GM18870 (cell line): Measurements from ENCODE around the gene SOX30.

Experiments used
- ATAC-seq: cut with Tn5 transposase; IDR thresholded peaks from one replicate; pipeline ENCODE4 v1.9.1; 2021; ENCODE audit warnings: moderate library complexity; ENCODE audit not compliant: unreplicated experiment

SOX30 gene

DNA sequence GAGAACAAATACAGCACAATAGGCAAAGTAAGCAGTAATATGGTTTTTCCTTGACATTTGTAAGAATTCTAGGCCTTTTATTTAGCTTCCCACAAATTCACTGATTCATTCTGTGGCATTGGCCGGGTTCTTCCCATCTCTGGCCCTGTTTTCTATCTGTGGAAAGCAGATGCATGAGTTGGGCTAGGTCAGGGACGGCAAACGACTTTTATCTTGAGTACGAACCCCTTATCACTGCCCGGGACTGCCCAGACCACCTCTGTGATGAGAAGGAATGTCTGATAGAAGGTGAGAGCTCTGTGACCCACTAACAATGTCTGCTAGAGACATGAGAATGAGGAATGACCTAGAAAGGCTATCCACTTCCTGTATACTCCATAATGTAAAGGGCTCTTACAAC, 41.2 kb downstream of the SOX30 start:
- no peak for ATAC-seq

DNA sequence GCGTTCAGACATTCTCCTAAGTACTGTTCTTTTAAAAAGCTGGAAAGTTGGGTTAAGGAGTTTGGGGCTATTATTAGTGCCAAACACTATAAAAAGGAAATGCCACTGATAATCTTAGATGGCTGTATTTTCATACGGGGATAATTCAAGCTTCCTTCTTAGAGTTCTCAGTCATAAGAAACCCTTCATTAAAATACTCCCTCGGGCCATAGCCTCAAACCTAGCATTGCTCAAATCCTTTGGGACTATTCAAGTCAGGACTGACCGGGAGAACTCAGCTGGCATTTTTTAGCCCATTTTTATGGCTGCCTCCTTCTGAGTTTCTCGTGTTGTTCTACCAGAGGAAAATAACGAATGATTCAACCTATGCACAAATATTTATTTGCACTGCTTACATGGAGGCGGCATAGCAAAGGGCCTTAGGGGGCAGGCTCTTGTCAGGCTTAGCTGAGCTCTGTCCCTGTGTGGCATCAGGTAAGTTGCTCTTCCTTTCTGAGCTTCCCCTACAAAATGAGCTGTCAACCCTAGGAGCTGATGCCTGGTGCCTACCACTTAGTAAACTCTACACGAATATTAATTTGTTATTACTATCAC, 43.2 kb downstream of the SOX30 start:
- no peak for ATAC-seq

- ATAC-seq = peak; percentile 40
Observed at GRCh38 chr5:157607371-157608161, 44.7 kb downstream of the SOX30 start.

- ATAC-seq = no peak
Observed at GRCh38 chr5:157606046-157606445, 46.2 kb downstream of the SOX30 start.

DNA sequence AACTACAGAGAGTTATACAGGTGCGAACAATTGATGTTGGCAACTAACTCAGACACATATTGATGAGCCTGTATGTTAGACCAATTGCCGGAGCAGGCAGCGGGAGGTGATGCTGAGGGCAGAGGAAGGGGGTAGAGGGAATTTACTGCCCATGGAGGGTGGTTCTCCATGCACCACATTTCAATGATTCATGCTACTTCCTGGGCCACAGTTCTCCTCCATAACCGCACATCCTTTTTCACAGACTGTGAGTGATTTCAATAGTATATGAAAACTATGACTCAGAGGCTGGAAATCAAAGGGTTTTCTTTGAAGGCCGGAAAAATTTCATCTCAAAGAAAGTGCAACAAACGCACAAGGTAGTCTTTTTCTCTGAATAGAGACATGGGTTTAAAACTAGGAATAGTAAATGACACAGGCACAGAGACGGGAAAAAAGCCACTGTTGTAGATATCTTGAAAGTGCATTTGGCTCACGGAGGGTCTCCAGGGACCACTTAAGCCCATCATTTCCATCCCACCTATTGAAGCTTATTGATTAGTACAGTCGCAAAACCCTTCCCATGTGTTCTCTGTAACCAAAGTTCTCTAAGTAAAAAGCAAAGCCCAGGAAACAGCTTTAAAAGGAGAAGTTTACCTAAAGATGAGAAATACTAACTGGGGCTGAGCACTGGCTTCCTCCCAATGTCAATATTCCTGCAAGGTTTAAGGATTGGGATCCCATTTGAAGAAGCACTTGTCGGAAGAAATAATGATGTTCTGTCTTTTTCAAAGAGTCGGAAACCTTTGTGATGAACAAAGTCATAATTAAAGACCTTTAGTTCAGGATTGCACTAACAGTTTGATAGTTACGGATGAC, 48.7 kb downstream of the SOX30 start:
- peak; percentile 38 for ATAC-seq

DNA sequence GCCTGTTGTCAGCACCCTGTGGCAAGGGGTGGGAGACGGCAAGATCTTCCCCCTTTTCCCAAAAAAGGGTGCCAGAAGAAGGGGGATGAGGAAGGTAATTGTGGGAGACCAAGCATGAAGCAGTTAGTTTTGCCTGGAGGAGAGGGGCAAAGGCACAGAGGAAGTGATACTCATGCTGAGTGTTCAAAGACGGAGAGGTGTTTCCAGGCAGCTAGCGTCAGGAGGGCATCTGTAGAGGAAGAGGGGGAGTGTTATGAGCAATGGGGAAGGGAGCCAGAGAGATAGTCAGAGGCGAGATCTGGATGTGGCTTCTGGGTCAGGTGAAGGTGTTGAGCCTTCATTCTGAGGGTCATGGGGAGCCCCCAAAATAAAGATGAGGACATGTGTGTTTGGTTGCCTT, 49.7 kb downstream of the SOX30 start:
- peak; percentile 57 for ATAC-seq

DNA sequence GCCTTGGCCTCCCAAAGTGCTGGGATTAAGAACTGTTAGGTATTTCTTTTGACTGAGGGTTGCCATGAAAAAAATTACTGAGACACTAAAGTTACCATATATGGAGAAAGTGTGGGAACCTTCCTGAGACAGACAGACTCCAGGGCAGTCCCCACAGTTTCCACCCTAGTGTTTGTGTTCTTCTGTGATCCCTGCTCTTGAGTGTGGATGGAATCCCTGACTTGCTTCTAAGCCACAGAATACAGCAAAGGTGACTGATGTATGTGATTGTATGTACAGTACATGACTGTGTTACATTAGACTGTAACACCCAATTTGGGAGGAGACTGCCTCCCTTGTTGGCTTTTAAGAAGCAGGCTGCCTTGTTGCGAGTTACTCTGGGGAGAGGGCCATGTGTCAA, 52.0 kb downstream of the SOX30 start:
- ATAC-seq = no peak

- ATAC-seq = no peak
Observed at GRCh38 chr5:157599565-157599964, 52.7 kb downstream of the SOX30 start.

GRCh38 chr5:157598350-157598936, 53.8 kb downstream of the SOX30 start:
- ATAC-seq = peak; percentile 39

GRCh38 chr5:157597277-157597676, 55.0 kb downstream of the SOX30 start:
- no peak for ATAC-seq

GRCh38 chr5:157596487-157596886, 55.8 kb downstream of the SOX30 start:
- ATAC-seq = peak; percentile 80

- ATAC-seq = no peak
Observed at GRCh38 chr5:157594675-157595459, 57.4 kb downstream of the SOX30 start.

DNA sequence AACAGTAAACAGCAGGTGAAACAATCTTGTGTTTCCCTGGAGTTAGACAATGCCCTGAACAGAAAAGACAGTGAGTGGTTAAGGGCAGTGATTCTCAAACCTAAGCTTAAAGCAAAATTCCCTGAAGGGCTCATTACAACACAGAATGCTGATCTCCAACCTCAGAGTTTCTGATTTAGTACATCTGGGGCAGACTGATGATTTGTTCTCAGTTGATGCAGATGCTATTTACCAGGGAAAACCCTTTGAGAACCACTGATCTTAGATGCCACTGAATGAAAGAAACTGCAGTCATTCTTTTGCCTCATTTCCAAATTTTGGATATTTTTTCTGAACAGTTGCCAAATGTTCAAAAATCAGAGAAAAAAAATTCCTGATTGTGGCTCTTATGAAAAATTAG, 58.0 kb downstream of the SOX30 start:
- ATAC-seq = no peak

DNA sequence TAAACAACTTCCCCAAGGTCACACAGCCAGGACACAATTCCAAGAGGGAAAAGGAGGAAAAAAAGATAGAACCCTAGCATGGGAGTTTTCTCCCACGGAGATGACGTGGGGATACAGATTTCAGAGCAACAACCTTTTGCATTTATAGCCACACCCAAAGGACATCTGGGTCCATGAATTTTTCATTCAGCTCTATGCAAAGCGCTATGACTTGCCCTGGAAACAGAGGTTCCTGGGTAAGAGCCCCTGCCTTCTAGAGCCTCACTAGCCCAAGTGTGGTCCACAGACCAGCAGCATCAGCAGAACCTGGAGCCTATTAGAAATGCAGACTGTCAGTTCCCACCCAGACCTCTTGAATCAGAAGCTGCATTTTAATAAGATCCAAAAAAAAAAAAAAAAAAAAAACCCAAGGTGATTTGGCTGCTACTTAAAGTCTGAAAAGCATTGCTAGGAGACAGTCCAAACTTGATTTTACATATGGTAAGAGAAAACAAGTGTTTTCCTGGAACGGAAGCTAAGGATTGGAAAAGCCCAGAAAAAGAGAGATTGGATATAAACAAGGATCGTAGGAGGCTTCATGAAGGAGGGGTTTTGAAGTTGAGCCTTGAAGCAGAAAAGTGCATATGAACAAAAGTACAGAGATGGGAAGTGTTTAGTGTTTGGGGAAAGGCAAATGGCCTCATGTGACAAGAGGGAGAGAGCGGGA, 59.0 kb downstream of the SOX30 start:
- ATAC-seq = no peak

GRCh38 chr5:157592594-157592993, 59.6 kb downstream of the SOX30 start:
- no peak for ATAC-seq

GRCh38 chr5:157590478-157590877, 61.8 kb downstream of the SOX30 start:
- ATAC-seq = no peak

GRCh38 chr5:157584628-157585027, 67.6 kb downstream of the SOX30 start:
- no peak for ATAC-seq

- peak; percentile 72 for ATAC-seq
Observed at GRCh38 chr5:157582731-157583620, 69.3 kb downstream of the SOX30 start.

DNA sequence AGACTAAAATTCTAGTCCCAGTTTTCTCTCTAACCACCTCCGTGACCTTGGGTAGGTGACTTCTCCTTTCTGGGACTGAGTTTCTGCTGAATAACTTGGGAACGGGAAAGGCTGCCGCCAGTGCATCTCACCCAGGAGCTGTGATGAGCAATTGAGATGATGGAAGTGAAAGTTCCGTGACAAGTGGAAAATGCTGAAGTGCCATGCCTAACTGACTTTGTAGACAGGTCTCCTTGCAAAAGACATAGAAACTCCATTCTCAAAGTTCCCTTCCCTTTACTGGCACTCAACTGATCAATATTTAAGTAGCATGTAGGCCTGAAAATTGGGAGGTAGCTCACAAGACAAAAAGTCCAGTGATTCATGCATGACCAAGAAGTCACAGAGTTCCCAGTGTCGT, 70.3 kb downstream of the SOX30 start:
- no peak for ATAC-seq
